ENCODE results near the gene FNIP2.

The FNIP2 gene

GRCh38 chr4:158770671-158771070 lies 1.8 kb downstream of the FNIP2 start:
- CTCF ChIA-PET: interaction anchor here (0.6 kb wide), 2 partner anchors 18 to 21 kb away, joined by 3 read pairs; no protein-coding TSS in a partner anchor
- no peak for DNase-seq (ENCODE audit: low read depth, low spot score)
- no peak for TF ChIP-seq CTCF (IDR thresholded peaks at IDR 0.05; ENCODE audit: insufficient read depth, low read length, missing control alignments)
- no peak overlapping the region for H3K4me3 ChIP-seq (ENCODE audit: low read depth, low read length)
- POLR2A ChIA-PET: no interaction called here

GRCh38 chr4:158771776-158772175 lies 3.0 kb downstream of the FNIP2 start:
- no peak for DNase-seq (ENCODE audit: low read depth, low spot score)
- no peak overlapping the region for H3K4me3 ChIP-seq (ENCODE audit: low read depth, low read length)
- CTCF ChIA-PET: no interaction called here
- POLR2A ChIA-PET: no interaction called here
- no peak for TF ChIP-seq CTCF (IDR thresholded peaks at IDR 0.05; ENCODE audit: insufficient read depth, low read length, missing control alignments)

- ChIA-PET CTCF (interaction anchor here (1.2 to 1.5 kb wide), 2 partner anchors 70 to 428 kb away, joined by 3 to 4 read pairs; no protein-coding TSS in a partner anchor), POLR2A (no interaction called here)
- no peak for TF ChIP-seq CTCF (IDR thresholded peaks at IDR 0.05; ENCODE audit: insufficient read depth, low read length, missing control alignments)
- H3K4me3 ChIP-seq (ENCODE audit: low read depth, low read length): no peak overlapping the region
- DNase-seq (ENCODE audit: low read depth, low spot score): no peak
Observed at GRCh38 chr4:158775091-158775651, 6.3 kb downstream of the FNIP2 start.

- POLR2A ChIA-PET: no interaction called here
- DNase-seq (ENCODE audit: low read depth, low spot score): no peak
- H3K4me3 ChIP-seq (ENCODE audit: low read depth, low read length): no peak overlapping the region
- CTCF ChIA-PET: no interaction called here
- TF ChIP-seq CTCF (IDR thresholded peaks at IDR 0.05; ENCODE audit: insufficient read depth, low read length, missing control alignments): no peak
Observed at GRCh38 chr4:158776106-158776505, 7.3 kb downstream of the FNIP2 start.

- TF ChIP-seq CTCF (IDR thresholded peaks at IDR 0.05; ENCODE audit: insufficient read depth, low read length, missing control alignments): no peak
Observed at GRCh38 chr4:158777423-158778155, 8.8 kb downstream of the FNIP2 start.

GRCh38 chr4:158778156-158778711 lies 9.4 kb downstream of the FNIP2 start:
- no peak for DNase-seq (ENCODE audit: low read depth, low spot score)
- no peak overlapping the region for H3K4me3 ChIP-seq (ENCODE audit: low read depth, low read length)
- CTCF ChIA-PET: no interaction called here
- no peak for TF ChIP-seq CTCF (IDR thresholded peaks at IDR 0.05; ENCODE audit: insufficient read depth, low read length, missing control alignments)
- POLR2A ChIA-PET: no interaction called here

More at GRCh38 chr4:158777423-158778155, 8.8 kb downstream of the FNIP2 start:
- ChIA-PET CTCF (no interaction called here), POLR2A (no interaction called here)
- DNase-seq (ENCODE audit: low read depth, low spot score): no peak
- no peak overlapping the region for H3K4me3 ChIP-seq (ENCODE audit: low read depth, low read length)
